ENCODE results near the gene OPHN1.

The OPHN1 gene

GRCh38 chrX:68249903-68250302 lies 183.4 kb downstream of the OPHN1 start:
- DNase-seq (ENCODE audit: low read depth in 2 of 2), result no peak

GRCh38 chrX:68249401-68249831 lies 183.9 kb downstream of the OPHN1 start:
- DNase-seq (ENCODE audit: low read depth in 2 of 2), result no peak

GRCh38 chrX:68238568-68238967 lies 194.7 kb downstream of the OPHN1 start:
- DNase-seq (ENCODE audit: low read depth in 2 of 2), result no peak

GRCh38 chrX:68234171-68234910 lies 199.0 kb downstream of the OPHN1 start:
- DNase-seq (ENCODE audit: low read depth in 2 of 2), result no peak

- DNase-seq (ENCODE audit: low read depth in 2 of 2), result no peak
Measured at GRCh38 chrX:68232206-68232605, 201.1 kb downstream of the OPHN1 start.

- no peak for DNase-seq (ENCODE audit: low read depth in 2 of 2)
Measured at GRCh38 chrX:68209008-68209407, 224.3 kb downstream of the OPHN1 start.

GRCh38 chrX:68204521-68205038 lies 228.7 kb downstream of the OPHN1 start:
- no peak for DNase-seq (ENCODE audit: low read depth in 2 of 2)

GRCh38 chrX:68203646-68204045 lies 229.6 kb downstream of the OPHN1 start:
- no peak for DNase-seq (ENCODE audit: low read depth in 2 of 2)

- DNase-seq (ENCODE audit: low read depth in 2 of 2), result no peak
Measured at GRCh38 chrX:68203211-68203610, 230.1 kb downstream of the OPHN1 start.

- DNase-seq (ENCODE audit: low read depth in 2 of 2), result no peak
Measured at GRCh38 chrX:68199062-68199848, 234.0 kb downstream of the OPHN1 start.

GRCh38 chrX:68196939-68197791 lies 236.1 kb downstream of the OPHN1 start:
- peak in 1 of 2 experiments; percentile 0 for DNase-seq (ENCODE audit: low read depth in 2 of 2)

- no peak for DNase-seq (ENCODE audit: low read depth in 2 of 2)
Measured at GRCh38 chrX:68195561-68195960, 237.7 kb downstream of the OPHN1 start.

- DNase-seq (ENCODE audit: low read depth in 2 of 2), result no peak
Measured at GRCh38 chrX:68193786-68194185, 239.5 kb downstream of the OPHN1 start.

- no peak for DNase-seq (ENCODE audit: low read depth in 2 of 2)
Measured at GRCh38 chrX:68193234-68193633, 240.1 kb downstream of the OPHN1 start.

GRCh38 chrX:68190799-68191198 lies 242.5 kb downstream of the OPHN1 start:
- no peak for DNase-seq (ENCODE audit: low read depth in 2 of 2)

- no peak for DNase-seq (ENCODE audit: low read depth in 2 of 2)
Measured at GRCh38 chrX:68186552-68187262, 246.6 kb downstream of the OPHN1 start.

GRCh38 chrX:68185161-68185560 lies 248.1 kb downstream of the OPHN1 start:
- DNase-seq (ENCODE audit: low read depth in 2 of 2), result no peak

GRCh38 chrX:68183612-68184214 lies 249.6 kb downstream of the OPHN1 start:
- no peak for DNase-seq (ENCODE audit: low read depth in 2 of 2)

GRCh38 chrX:68180579-68180978 lies 252.7 kb downstream of the OPHN1 start:
- no peak for DNase-seq (ENCODE audit: low read depth in 2 of 2)

GRCh38 chrX:68179355-68179754 lies 253.9 kb downstream of the OPHN1 start:
- DNase-seq (ENCODE audit: low read depth in 2 of 2), result no peak

GRCh38 chrX:68177542-68177941 lies 255.8 kb downstream of the OPHN1 start:
- DNase-seq (ENCODE audit: low read depth in 2 of 2), result no peak

Data from stimulated activated CD4-positive, alpha-beta T cell treated with anti-CD3 and anti-CD28 coated beads, Interleukin-12 subunit alpha, Interleukin-12 subunit beta, amount 100 ng/mL, for 24 hours (primary cell).